ENCODE measurements around the gene CEP104.

The CEP104 gene

GRCh38 chr1:3884966-3885365 lies 28.0 kb upstream of the CEP104 start:
- H3K4me3 ChIP-seq (ENCODE audit: low read depth, low read length) = no peak overlapping the region
- no peak for DNase-seq (ENCODE audit: low read depth)
- TF ChIP-seq, protein P1, sequence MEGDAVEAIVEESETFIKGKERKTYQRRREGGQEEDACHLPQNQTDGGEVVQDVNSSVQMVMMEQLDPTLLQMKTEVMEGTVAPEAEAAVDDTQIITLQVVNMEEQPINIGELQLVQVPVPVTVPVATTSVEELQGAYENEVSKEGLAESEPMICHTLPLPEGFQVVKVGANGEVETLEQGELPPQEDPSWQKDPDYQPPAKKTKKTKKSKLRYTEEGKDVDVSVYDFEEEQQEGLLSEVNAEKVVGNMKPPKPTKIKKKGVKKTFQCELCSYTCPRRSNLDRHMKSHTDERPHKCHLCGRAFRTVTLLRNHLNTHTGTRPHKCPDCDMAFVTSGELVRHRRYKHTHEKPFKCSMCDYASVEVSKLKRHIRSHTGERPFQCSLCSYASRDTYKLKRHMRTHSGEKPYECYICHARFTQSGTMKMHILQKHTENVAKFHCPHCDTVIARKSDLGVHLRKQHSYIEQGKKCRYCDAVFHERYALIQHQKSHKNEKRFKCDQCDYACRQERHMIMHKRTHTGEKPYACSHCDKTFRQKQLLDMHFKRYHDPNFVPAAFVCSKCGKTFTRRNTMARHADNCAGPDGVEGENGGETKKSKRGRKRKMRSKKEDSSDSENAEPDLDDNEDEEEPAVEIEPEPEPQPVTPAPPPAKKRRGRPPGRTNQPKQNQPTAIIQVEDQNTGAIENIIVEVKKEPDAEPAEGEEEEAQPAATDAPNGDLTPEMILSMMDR (IDR thresholded peaks at IDR 0.05; ENCODE audit: low read depth, low read length, missing control alignments) = no peak
- in situ Hi-C loops (cut with HindIII; ENCODE audit: low sequenced_read_pairs) = no loop called here

DNA sequence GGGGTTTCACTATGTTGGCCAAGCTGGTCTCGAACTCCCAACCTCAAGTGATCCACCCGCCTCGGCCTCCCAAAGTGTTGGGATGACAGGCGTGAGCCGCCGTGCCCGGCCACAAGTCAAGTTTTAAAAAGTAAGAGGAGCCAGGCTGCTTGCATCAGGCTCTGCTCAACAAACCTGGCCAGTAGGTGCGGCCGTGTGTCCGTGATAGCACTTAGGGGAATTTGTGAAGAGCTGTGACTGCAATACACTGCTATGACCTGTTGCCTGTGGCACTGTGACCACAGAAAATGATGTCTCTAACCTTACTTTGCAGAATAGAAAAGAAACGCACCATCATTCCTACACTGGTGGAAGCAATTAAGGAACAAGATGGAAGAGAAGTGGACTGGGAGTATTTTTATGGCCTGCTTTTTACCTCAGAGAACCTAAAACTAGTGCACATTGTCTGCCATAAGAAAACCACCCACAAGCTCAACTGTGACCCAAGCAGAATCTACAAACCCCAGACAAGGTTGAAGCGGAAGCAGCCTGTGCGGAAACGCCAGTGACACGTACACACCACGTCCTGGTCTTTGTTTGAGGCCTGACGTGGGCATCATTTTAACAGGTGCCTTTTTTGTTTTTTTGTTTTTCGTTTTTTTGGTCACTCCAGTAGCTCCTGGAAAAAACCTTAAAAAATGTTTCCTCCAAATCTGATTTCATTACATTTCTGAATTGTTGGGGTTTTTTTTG lies 26.3 kb upstream of the CEP104 start:
- TF ChIP-seq, protein P1 (IDR thresholded peaks at IDR 0.05; ENCODE audit: low read depth, low read length, missing control alignments) = no peak
- DNase-seq (ENCODE audit: low read depth) = no peak
- in situ Hi-C loops (cut with HindIII; ENCODE audit: low sequenced_read_pairs) = no loop called here

GRCh38 chr1:3881193-3881480 lies 24.1 kb upstream of the CEP104 start:
- in situ Hi-C loops (cut with HindIII; ENCODE audit: low sequenced_read_pairs) = no loop called here
- TF ChIP-seq, protein P1 (IDR thresholded peaks at IDR 0.05; ENCODE audit: low read depth, low read length, missing control alignments) = no peak
- H3K4me3 ChIP-seq (ENCODE audit: low read depth, low read length) = no peak overlapping the region
- no peak for DNase-seq (ENCODE audit: low read depth)

More for the DNA sequence above, 26.3 kb upstream of the CEP104 start:
- no peak overlapping the region for H3K4me3 ChIP-seq (ENCODE audit: low read depth, low read length)

GRCh38 chr1:3880429-3881192 lies 23.6 kb upstream of the CEP104 start:
- in situ Hi-C loops (cut with HindIII; ENCODE audit: low sequenced_read_pairs) = no loop called here
- DNase-seq (ENCODE audit: low read depth) = no peak
- TF ChIP-seq, protein P1 (IDR thresholded peaks at IDR 0.05; ENCODE audit: low read depth, low read length, missing control alignments) = no peak
- no peak overlapping the region for H3K4me3 ChIP-seq (ENCODE audit: low read depth, low read length)

DNA sequence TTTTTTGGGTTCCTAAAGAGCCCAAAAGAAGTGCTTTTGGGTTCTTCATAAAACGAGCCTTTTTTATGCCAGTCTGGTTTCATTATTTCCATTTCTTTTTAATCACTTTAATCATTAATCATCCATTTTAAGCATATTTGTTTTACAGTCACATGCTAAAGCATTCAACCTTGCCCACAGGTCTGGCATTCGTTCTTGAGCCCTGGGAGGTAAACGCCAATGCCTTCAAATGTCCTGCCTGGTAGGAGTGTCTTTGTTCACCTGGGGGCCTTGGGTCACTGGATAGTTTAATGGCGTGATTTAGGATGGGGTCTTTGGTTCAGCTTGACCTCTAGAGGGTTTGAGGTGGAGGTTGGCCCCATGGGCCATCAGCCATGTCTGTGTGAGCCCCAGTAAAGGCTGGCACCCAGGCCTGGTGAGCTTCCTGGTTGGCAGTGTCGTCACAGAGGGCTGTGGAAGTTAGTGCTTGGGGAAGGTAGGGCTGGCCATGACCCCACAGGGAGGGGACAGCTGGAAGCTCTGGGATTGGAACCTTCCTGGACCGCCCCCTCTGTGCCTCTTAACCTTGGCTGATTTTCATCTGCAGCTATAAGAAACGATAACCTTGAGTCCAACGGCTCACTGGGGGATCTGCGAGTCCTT lies 22.9 kb upstream of the CEP104 start:
- no peak overlapping the region for H3K4me3 ChIP-seq (ENCODE audit: low read depth, low read length)
- TF ChIP-seq, protein P1 (IDR thresholded peaks at IDR 0.05; ENCODE audit: low read depth, low read length, missing control alignments) = no peak
- in situ Hi-C loops (cut with HindIII; ENCODE audit: low sequenced_read_pairs) = no loop called here
- no peak for DNase-seq (ENCODE audit: low read depth)

DNA sequence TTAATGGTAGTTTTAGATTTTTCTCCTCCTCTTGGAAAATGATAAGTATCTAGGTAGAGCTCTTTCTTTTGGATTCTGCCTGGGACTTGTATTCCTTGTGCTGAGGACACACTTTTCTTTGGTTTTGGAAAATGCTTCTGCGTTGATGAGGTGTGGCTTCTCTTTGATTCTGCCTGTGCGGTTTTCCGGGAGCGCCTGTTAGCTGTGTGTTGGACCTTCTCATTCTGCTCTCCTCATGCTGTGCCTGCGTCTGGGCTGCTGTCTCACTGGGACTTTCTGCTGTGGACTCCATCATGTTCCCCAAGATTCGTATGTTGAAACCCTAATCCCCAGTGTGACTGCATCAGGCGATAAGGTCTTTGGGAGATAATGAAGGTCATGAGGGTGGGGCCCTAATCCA lies 22.1 kb upstream of the CEP104 start:
- in situ Hi-C loops (cut with HindIII; ENCODE audit: low sequenced_read_pairs) = no loop called here

More for the DNA sequence above, 22.1 kb upstream of the CEP104 start:
- TF ChIP-seq, protein P1 (IDR thresholded peaks at IDR 0.05; ENCODE audit: low read depth, low read length, missing control alignments) = no peak
- DNase-seq (ENCODE audit: low read depth) = no peak
- no peak overlapping the region for H3K4me3 ChIP-seq (ENCODE audit: low read depth, low read length)

Measured in astrocyte of the cerebellum (primary cell).